KMS-11 (cell line): ENCODE results near the gene ORAI1.
"Not testable (repeated sequence)": the region's sequence is repeated elsewhere in the genome, so short reads cannot be mapped to it uniquely, and the experiment has no call there.

Source experiments
- H2AFZ ChIP-seq: fragments of 200-600 bp; sonication (generic); 2 replicates; pipeline ENCODE4 v1.6.1; 2016; ENCODE audit warnings: antibody characterized with exemption, mixed run types, low read depth
- H3K27ac ChIP-seq: fragments of 200-600 bp; sonication (generic); 2 replicates; pipeline ENCODE4 v1.6.1; 2016; ENCODE audit warnings: mild to moderate bottlenecking, mixed run types
- H3K27me3 ChIP-seq: fragments of 200-600 bp; sonication (generic); 2 replicates; pipeline ENCODE4 v1.6.1; 2017; ENCODE audit warnings: mild to moderate bottlenecking, low read depth, mixed run types, moderate library complexity; ENCODE audit not compliant: insufficient read depth
- H3K36me3 ChIP-seq: fragments of 200-600 bp; sonication (generic); 2 replicates; pipeline ENCODE4 v1.6.1; 2017; ENCODE audit warnings: mild to moderate bottlenecking, mixed run types; ENCODE audit not compliant: insufficient read depth
- H3K4me1 ChIP-seq: fragments of 200-600 bp; sonication (generic); 2 replicates; pipeline ENCODE4 v1.6.1; 2016; ENCODE audit warnings: mild to moderate bottlenecking, low read depth, mixed run types; ENCODE audit not compliant: poor library complexity, severe bottlenecking
- H3K4me2 ChIP-seq: fragments of 200-600 bp; sonication (generic); 2 replicates; pipeline ENCODE4 v1.7.0; 2016; ENCODE audit warnings: mild to moderate bottlenecking, mixed run types
- H3K4me3 ChIP-seq: fragments of 200-600 bp; sonication (generic); IDR thresholded peaks from 2 replicates; pipeline ENCODE4 v1.6.1; 2017; ENCODE audit warnings: low read depth, low read length, mixed read lengths; ENCODE audit not compliant: insufficient read depth
- H3K79me2 ChIP-seq: fragments of 200-600 bp; sonication (generic); 2 replicates; pipeline ENCODE4 v1.6.1; 2016; ENCODE audit warnings: low read depth, mixed run types; ENCODE audit not compliant: insufficient read depth
- H3K9ac ChIP-seq: fragments of 200-600 bp; sonication (generic); 2 replicates; pipeline ENCODE4 v1.6.1; 2016; ENCODE audit warnings: mild to moderate bottlenecking, mixed run types
- H4K20me1 ChIP-seq: fragments of 200-600 bp; sonication (generic); 2 replicates; pipeline ENCODE4 v1.6.1; 2016; ENCODE audit warnings: mild to moderate bottlenecking, mixed run types; ENCODE audit not compliant: insufficient read depth
- TF ChIP-seq, protein P1 (sequence below): fragments of 200-600 bp; sonication (generic); conservative IDR thresholded peaks from 2 replicates; pipeline ENCODE4 v1.6.1; 2017; ENCODE audit warnings: low read depth, mild to moderate bottlenecking, antibody characterized with exemption, low read length, moderate library complexity, mixed read lengths

Gene ORAI1

GRCh38 chr12:121580959-121581685 is 45.2 kb upstream of the ORAI1 start, which contains the start of gene KDM2B:
Gene KDM2B (minus strand): TSS chr12:121581023. CDS start chr12:121580911, 112 bp downstream.
- no peaks in the 10 kb centered on the region for H3K4me1 ChIP-seq
- H4K20me1 ChIP-seq: no peaks in the 10 kb centered on the region
- H3K27ac ChIP-seq: peak within 1 kb of the TSS; percentile 78
- no peak within 1 kb of the TSS for H3K4me3 ChIP-seq
- H3K9ac ChIP-seq: peak within 1 kb of the TSS; percentile 83
- H3K36me3 ChIP-seq: no peaks in the 10 kb centered on the region
- TF ChIP-seq, protein P1, sequence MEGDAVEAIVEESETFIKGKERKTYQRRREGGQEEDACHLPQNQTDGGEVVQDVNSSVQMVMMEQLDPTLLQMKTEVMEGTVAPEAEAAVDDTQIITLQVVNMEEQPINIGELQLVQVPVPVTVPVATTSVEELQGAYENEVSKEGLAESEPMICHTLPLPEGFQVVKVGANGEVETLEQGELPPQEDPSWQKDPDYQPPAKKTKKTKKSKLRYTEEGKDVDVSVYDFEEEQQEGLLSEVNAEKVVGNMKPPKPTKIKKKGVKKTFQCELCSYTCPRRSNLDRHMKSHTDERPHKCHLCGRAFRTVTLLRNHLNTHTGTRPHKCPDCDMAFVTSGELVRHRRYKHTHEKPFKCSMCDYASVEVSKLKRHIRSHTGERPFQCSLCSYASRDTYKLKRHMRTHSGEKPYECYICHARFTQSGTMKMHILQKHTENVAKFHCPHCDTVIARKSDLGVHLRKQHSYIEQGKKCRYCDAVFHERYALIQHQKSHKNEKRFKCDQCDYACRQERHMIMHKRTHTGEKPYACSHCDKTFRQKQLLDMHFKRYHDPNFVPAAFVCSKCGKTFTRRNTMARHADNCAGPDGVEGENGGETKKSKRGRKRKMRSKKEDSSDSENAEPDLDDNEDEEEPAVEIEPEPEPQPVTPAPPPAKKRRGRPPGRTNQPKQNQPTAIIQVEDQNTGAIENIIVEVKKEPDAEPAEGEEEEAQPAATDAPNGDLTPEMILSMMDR: no peak
- H3K79me2 ChIP-seq: no peaks in the 10 kb centered on the region
- H3K27me3 ChIP-seq: no peaks in the 10 kb centered on the region
- peak within 1 kb of the TSS; percentile 76 for H3K4me2 ChIP-seq
- peak within 1 kb of the TSS; percentile 52; the same call in 1 of the 2 replicates for H2AFZ ChIP-seq

DNA sequence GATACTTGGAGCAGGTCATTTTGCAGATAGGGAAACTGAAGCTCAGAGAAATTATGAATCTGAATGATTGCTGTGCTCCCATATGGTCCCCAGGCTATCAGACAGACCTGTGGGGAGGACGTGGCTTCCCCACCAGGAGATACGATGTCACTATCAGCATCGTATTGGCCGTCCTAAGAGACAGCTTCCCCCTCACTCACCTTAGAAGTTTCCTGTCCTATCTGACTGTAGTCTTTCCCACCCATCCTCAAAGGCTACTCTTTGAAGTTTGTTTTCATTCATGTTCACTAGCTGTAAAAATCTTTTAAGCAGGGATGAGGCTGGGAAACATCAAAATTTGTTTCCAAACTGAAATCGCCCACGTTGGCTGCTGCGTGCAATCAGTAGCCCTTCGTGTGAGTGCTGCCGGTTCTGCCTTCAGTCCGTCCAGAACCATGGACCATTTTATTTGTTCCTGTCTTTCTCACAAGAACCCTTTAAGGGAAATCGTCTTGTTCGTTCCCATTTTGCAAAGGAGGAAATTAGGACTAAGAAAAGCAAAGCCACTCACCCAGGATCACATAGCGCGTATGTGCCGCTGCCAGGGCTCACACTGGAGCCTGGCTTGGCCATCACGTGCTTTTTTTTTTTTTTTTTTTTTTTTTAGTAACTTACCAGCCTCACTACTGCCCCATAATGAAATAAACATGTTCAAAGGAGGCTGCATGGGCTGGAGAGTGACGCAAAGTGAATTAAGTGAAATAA is 44.5 kb upstream of the ORAI1 start:
- H3K4me2 ChIP-seq: no peak overlapping the region
- H3K4me1 ChIP-seq: no peaks in the 10 kb centered on the region
- H3K36me3 ChIP-seq: no peaks in the 10 kb centered on the region
- no peak overlapping the region for H2AFZ ChIP-seq
- no peaks in the 10 kb centered on the region for H3K79me2 ChIP-seq
- H3K4me3 ChIP-seq: no peak overlapping the region
- no peak overlapping the region for H3K27ac ChIP-seq
- H3K27me3 ChIP-seq: no peaks in the 10 kb centered on the region
- TF ChIP-seq, protein P1: no peak
- H4K20me1 ChIP-seq: no peaks in the 10 kb centered on the region
- no peak overlapping the region for H3K9ac ChIP-seq

DNA sequence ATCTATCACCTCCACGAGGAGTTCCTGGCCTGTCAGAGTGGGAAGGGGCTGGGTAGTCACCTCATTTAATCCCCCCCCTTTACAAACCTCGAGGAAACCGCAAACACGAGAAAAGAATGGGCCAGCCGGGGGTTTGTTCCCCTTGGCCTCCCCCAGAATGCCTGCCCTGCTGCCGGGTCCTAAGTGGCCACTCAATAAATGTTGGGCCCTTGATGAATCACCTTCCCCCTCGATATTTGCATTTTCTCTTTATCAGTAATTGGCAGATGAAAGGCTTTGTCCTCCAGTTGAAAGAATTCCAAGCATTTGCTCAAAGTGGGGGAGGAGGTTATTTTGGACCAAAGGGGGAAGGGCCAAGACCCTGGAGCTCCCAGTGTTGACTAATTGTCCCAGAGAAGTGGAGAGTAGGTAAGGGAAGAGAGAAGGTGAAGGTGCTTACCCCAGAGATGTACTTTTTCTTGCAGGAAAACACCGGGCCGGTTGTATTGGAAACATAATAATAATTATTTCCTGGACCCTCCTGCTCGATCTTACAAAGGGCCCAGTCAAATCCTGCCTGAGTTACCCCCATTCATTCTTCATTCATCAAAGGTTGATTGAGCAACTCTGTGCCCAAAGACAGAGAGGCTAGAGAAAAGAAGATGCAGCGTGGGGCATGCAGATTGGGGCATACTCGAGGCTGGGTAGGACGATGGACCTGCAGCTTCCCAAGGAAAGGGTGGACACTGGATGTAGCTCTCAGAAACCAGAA is 43.6 kb upstream of the ORAI1 start:
- Histone ChIP-seq H3K4me3 (no peak overlapping the region), H3K79me2 (no peaks in the 10 kb centered on the region), H3K4me1 (no peaks in the 10 kb centered on the region), H4K20me1 (no peaks in the 10 kb centered on the region), H3K9ac (no peak overlapping the region), H3K27ac (no peak overlapping the region), H3K4me2 (no peak overlapping the region), H3K36me3 (no peaks in the 10 kb centered on the region), H3K27me3 (no peaks in the 10 kb centered on the region), H2AFZ (no peak overlapping the region)
- TF ChIP-seq, protein P1: no peak

DNA sequence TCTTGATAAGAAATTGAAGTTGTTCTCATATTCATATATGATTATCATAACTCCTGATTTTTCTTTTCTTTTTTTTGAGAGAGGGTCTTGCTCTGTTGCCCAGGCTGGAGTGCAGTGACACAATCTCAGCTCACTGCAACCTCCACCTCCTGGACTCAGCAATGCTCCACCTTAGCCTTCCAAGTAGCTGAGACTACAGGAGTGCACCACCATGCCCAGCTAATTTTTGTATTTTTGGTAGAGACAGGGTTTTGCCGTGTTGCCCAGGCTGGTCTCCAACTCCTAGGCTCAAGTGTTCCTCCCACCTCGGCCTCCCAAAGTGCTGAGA is 43.0 kb upstream of the ORAI1 start:
- not testable (repeated sequence) for H2AFZ ChIP-seq, H3K4me1 ChIP-seq, H4K20me1 ChIP-seq, H3K27me3 ChIP-seq, H3K4me3 ChIP-seq, H3K4me2 ChIP-seq, H3K36me3 ChIP-seq, H3K9ac ChIP-seq, H3K79me2 ChIP-seq, H3K27ac ChIP-seq

GRCh38 chr12:121584885-121585284 is 41.4 kb upstream of the ORAI1 start:
- not testable (repeated sequence) for H3K27ac ChIP-seq, H2AFZ ChIP-seq, H4K20me1 ChIP-seq, H3K4me1 ChIP-seq, H3K4me2 ChIP-seq, H3K79me2 ChIP-seq, H3K36me3 ChIP-seq, H3K27me3 ChIP-seq, H3K4me3 ChIP-seq, H3K9ac ChIP-seq
